C4-2B (cell line): ENCODE measurements around the gene ADAMTSL1.

Source experiments
- ZFX ChIP-seq: fragments of 450-650 bp; IDR thresholded peaks from 2 replicates; pipeline ENCODE4 v1.6.1; 2017
- TF ChIP-seq, protein P1 (sequence below): fragments of 450-650 bp; conservative IDR thresholded peaks from 2 replicates; pipeline ENCODE4 v1.5.1; 2017; ENCODE audit warnings: mild to moderate bottlenecking

DNA sequence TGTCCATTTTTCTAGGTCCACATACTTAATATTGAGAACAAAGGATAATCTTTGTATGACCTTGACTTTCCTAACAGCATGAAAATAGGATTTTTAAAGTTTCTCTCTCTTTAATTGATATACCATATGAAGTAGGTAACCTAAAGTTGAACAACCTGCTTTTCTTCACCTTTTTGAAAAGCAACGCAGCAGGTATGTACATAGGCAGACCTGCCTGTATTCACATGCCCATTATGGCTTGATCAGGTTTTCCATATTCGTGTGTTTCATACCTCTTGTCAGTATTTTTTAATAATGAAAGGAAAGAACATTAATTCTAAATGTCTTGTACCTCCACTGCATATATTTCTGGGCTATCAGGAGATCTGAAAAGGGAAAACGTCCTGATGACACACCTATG is 1.5 kb upstream of the ADAMTSL1 start:
- TF ChIP-seq, protein P1, sequence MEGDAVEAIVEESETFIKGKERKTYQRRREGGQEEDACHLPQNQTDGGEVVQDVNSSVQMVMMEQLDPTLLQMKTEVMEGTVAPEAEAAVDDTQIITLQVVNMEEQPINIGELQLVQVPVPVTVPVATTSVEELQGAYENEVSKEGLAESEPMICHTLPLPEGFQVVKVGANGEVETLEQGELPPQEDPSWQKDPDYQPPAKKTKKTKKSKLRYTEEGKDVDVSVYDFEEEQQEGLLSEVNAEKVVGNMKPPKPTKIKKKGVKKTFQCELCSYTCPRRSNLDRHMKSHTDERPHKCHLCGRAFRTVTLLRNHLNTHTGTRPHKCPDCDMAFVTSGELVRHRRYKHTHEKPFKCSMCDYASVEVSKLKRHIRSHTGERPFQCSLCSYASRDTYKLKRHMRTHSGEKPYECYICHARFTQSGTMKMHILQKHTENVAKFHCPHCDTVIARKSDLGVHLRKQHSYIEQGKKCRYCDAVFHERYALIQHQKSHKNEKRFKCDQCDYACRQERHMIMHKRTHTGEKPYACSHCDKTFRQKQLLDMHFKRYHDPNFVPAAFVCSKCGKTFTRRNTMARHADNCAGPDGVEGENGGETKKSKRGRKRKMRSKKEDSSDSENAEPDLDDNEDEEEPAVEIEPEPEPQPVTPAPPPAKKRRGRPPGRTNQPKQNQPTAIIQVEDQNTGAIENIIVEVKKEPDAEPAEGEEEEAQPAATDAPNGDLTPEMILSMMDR, result no peak
- no peak for TF ChIP-seq ZFX
